GM12864 (cell line): Measurements from ENCODE around the gene PNKD.
A peak's percentile ranks its signal among the peaks of the same experiment; 100 is the strongest.

Source experiments
- DNase-seq: peaks from one replicate; pipeline ENCODE4 v3.0.0-alpha.2; 2011; ENCODE audit warnings: low read depth
- H3K4me3 ChIP-seq: 2 replicates; pipeline ENCODE4 v1.5.1; 2011; ENCODE audit warnings: mild to moderate bottlenecking, low read depth, low read length, control low read depth
- CTCF ChIP-seq: IDR thresholded peaks from 2 replicates; pipeline ENCODE4 v1.5.1; 2011; ENCODE audit warnings: low read depth, mild to moderate bottlenecking, moderate library complexity, low read length, control low read depth, inconsistent platforms; ENCODE audit errors: missing control alignments

PNKD gene

GRCh38 chr2:218294430-218295022 lies 24.2 kb downstream of the PNKD start:
- no peak for DNase-seq
- H3K4me3 ChIP-seq: no peak overlapping the region
- no peak for TF ChIP-seq CTCF

GRCh38 chr2:218295029-218295428 lies 24.7 kb downstream of the PNKD start:
- no peak for TF ChIP-seq CTCF
- no peak overlapping the region for H3K4me3 ChIP-seq
- no peak for DNase-seq

DNA sequence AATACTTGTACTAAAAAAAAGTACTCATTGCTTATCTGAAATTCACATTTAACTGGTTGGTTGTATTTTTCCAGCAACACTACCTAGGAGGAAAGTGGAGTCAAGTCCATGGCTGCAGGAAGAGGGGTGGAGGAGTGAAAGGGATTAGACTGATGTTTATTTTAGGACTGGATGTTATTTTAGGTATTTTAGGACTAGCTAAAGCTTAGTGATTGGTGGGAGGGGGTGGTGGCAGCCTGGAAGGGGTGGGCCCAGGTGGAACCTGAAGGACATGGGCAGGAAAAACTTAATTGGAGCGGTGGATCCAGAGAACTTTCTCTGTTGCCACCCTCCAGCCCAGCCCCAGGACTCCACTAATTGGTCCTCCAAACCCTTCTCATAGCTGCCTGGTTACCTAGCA lies 25.9 kb downstream of the PNKD start:
- DNase-seq: no peak
- TF ChIP-seq CTCF: no peak
- no peak overlapping the region for H3K4me3 ChIP-seq

GRCh38 chr2:218296847-218297246 lies 26.5 kb downstream of the PNKD start:
- DNase-seq: no peak
- H3K4me3 ChIP-seq: no peak overlapping the region
- no peak for TF ChIP-seq CTCF

DNA sequence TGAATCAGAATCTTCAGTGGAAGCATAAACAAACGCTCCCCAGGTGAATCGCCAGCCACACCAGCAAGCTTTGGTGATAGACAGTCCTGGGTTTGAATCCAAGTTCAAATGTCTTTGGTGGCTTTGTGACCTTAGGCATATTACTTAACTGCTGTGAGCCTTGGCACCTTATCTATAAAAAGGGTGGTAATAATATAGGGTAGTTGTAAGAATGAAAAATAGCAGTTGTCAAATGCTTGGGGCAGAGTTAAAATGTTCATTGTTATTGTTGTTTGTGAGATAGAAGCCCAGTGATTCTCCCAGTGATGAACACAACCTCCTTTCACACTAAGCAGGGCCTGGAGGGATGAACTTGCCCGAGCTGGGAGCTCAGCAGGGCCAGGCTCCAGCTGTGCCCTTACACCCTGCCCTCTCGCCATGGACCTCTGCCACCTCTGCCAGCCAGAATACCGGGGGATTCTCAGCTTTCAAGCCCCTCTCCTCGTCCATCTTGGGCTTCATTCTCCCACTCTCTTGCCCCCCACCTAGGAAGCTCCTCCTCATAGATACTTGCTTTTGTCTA lies 28.1 kb downstream of the PNKD start:
- H3K4me3 ChIP-seq: no peak overlapping the region
- TF ChIP-seq CTCF: no peak
- DNase-seq: no peak

GRCh38 chr2:218300141-218300540 lies 29.8 kb downstream of the PNKD start:
- no peak for TF ChIP-seq CTCF
- no peak overlapping the region for H3K4me3 ChIP-seq
- no peak for DNase-seq

GRCh38 chr2:218301176-218301819 lies 31.0 kb downstream of the PNKD start:
- peak; percentile 90 for TF ChIP-seq CTCF

More at GRCh38 chr2:218301176-218301819, 31.0 kb downstream of the PNKD start:
- H3K4me3 ChIP-seq: no peak overlapping the region
- DNase-seq: peak; percentile 75
